PC-9 (cell line): ENCODE measurements around the gene TBPL2.

Source experiments
- CTCF ChIP-seq: fragments of 200-600 bp; sonication (generic); conservative IDR thresholded peaks from 2 replicates; pipeline ENCODE4 v1.6.1; 2017; ENCODE audit warnings: mixed run types, antibody characterized with exemption, mild to moderate bottlenecking, moderate library complexity
- EZH2 ChIP-seq: fragments of 200-600 bp; sonication (generic); IDR thresholded peaks from 2 replicates; pipeline ENCODE4 v1.8.0; 2017; ENCODE audit warnings: antibody characterized with exemption, low read depth

- no peak for TF ChIP-seq EZH2
- no peak for TF ChIP-seq CTCF
Observed at GRCh38 chr14:55426891-55427290, 13.5 kb downstream of the TBPL2 start.
